HepG2 (cell line): ENCODE measurements around the gene TFEB. TPM values are rescaled to one million over a fixed set of nuclear protein-coding genes. Genes with fewer than 3 reads are reported as not detected.

Experiments used
- BORCS8-MEF2B ChIP-seq: sonication (generic); formaldehyde crosslinking; IDR thresholded peaks from 2 replicates; pipeline ENCODE4 v1.8.0; 2022; ENCODE audit warnings: mild to moderate bottlenecking, missing genetic modification reagents
- HNF1B ChIP-seq: sonication (generic); formaldehyde crosslinking; IDR thresholded peaks from 2 replicates; pipeline ENCODE4 v1.5.1; 2020; ENCODE audit warnings: mild to moderate bottlenecking, moderate library complexity, missing genetic modification reagents
- HNRNPL ChIP-seq: fragments of 200-400 bp; formaldehyde crosslinking; IDR thresholded peaks from 2 replicates; pipeline ENCODE4 v1.6.1; 2017; ENCODE audit warnings: mild to moderate bottlenecking, low read depth, low read length
- JUNB ChIP-seq: sonication (generic); formaldehyde crosslinking; IDR thresholded peaks from 2 replicates; pipeline ENCODE4 v1.8.0; 2022; ENCODE audit warnings: missing genetic modification reagents, mild to moderate bottlenecking, borderline replicate concordance
- KAT2B ChIP-seq: fragments of 150-350 bp; IDR thresholded peaks from 2 replicates; pipeline ENCODE4 v1.6.1; 2014; ENCODE audit warnings: low read depth, low read length, borderline replicate concordance
- MAFK ChIP-seq, 2 experiments: IDR thresholded peaks in 1 of 2; conservative IDR thresholded peaks in 1 of 2; 2 replicates each; pipeline ENCODE4 v1.6.1; 2011; ENCODE audit warnings: improper control_type of control experiment in 2 of 2, low read length in 2 of 2
- MAZ ChIP-seq, 2 experiments: sonication (generic) in 1 of 2; formaldehyde crosslinking in 1 of 2; IDR thresholded peaks; 2 replicates each; pipeline versions ENCODE4 v1.5.0 to v1.6.1; 2012 to 2020; ENCODE audit warnings: low read depth in 2 of 2, mild to moderate bottlenecking in 2 of 2, borderline replicate concordance in 1 of 2, improper control_type of control experiment in 1 of 2, low read length in 1 of 2, missing genetic modification reagents in 1 of 2, moderate library complexity in 1 of 2
- MTF1 ChIP-seq: sonication (generic); formaldehyde crosslinking; IDR thresholded peaks from 2 replicates; pipeline ENCODE4 v1.5.0; 2020; ENCODE audit warnings: missing genetic modification reagents
- NFYC ChIP-seq: IDR thresholded peaks from 2 replicates; pipeline ENCODE4 v1.6.1; 2016; ENCODE audit warnings: missing genetic modification reagents, missing compliant biosample characterization
- RNF2 ChIP-seq: fragments of 450-650 bp; conservative IDR thresholded peaks from 2 replicates; pipeline ENCODE4 v1.6.1; 2016; ENCODE audit warnings: low read depth
- SIN3A ChIP-seq: IDR thresholded peaks from 2 replicates; pipeline ENCODE4 v1.6.1; 2011; ENCODE audit warnings: low read depth, mild to moderate bottlenecking, control low read depth, low read length, borderline replicate concordance
- SP1 ChIP-seq, 2 experiments: fragments of 450-650 bp in 1 of 2; sonication (generic) in 1 of 2; formaldehyde crosslinking in 1 of 2; IDR thresholded peaks; 2 replicates each; pipeline versions ENCODE4 v1.4.0 to v1.6.1; 2016 to 2020; ENCODE audit warnings: missing genetic modification reagents in 1 of 2
- ZNF569 ChIP-seq: sonication (generic); formaldehyde crosslinking; IDR thresholded peaks from 2 replicates; pipeline ENCODE4 v1.5.0; 2020; ENCODE audit warnings: mild to moderate bottlenecking, missing genetic modification reagents, moderate library complexity, borderline replicate concordance
- ZNF629 ChIP-seq: sonication (generic); formaldehyde crosslinking; conservative IDR thresholded peaks from 2 replicates; pipeline ENCODE4 v1.5.0; 2020; ENCODE audit warnings: missing genetic modification reagents
- ZNF687 ChIP-seq: sonication (generic); formaldehyde crosslinking; IDR thresholded peaks from 2 replicates; pipeline ENCODE4 v1.5.1; 2020; ENCODE audit warnings: mild to moderate bottlenecking, missing genetic modification reagents, moderate library complexity
- ZNF724P ChIP-seq: sonication (generic); formaldehyde crosslinking; IDR thresholded peaks from 2 replicates; pipeline ENCODE4 v1.8.0; 2022; ENCODE audit warnings: missing genetic modification reagents, borderline replicate concordance
- polyA plus RNA-seq, 8 experiments: library from polyadenylated mRNA; depleted of rRNA in 3 of 8; stranded (reverse) in 7 of 8; unstranded in 1 of 8; fragments of >200 nt; fragmentation: Illumina TruSeq in 4 of 8; extraction: Trizol in 4 of 8; gene quantifications; 2 replicates each; pipeline versions ENCODE4 v1.2.1 to v1.2.3, GENCODE V29; 2011 to 2016; ENCODE audit warnings: low read depth in 4 of 8, missing spikeins in 1 of 8, mixed read lengths in 1 of 8; ENCODE audit not compliant: insufficient read depth in 1 of 8
- total RNA-seq, 5 experiments: library from RNA; depleted of rRNA; stranded (reverse); fragments of >200 nt; fragmentation: Illumina TruSeq; extraction: Trizol; gene quantifications; 2 replicates each; pipeline ENCODE4 v1.2.3, GENCODE V29; 2016; ENCODE audit warnings: low read depth in 1 of 5
- TF ChIP-seq, protein P1 (sequence below): sonication (generic); formaldehyde crosslinking; IDR thresholded peaks from 2 replicates; pipeline ENCODE4 v1.4.0; 2020; ENCODE audit warnings: missing genetic modification reagents, borderline replicate concordance

The TFEB gene
- total and polyA plus RNA-seq, 2 of the 13 experiments (the other 11 are each of a cell fraction or from before 2014, with no cell fraction given) = 13.3 to 18.7 TPM

- TF ChIP-seq, protein P1, sequence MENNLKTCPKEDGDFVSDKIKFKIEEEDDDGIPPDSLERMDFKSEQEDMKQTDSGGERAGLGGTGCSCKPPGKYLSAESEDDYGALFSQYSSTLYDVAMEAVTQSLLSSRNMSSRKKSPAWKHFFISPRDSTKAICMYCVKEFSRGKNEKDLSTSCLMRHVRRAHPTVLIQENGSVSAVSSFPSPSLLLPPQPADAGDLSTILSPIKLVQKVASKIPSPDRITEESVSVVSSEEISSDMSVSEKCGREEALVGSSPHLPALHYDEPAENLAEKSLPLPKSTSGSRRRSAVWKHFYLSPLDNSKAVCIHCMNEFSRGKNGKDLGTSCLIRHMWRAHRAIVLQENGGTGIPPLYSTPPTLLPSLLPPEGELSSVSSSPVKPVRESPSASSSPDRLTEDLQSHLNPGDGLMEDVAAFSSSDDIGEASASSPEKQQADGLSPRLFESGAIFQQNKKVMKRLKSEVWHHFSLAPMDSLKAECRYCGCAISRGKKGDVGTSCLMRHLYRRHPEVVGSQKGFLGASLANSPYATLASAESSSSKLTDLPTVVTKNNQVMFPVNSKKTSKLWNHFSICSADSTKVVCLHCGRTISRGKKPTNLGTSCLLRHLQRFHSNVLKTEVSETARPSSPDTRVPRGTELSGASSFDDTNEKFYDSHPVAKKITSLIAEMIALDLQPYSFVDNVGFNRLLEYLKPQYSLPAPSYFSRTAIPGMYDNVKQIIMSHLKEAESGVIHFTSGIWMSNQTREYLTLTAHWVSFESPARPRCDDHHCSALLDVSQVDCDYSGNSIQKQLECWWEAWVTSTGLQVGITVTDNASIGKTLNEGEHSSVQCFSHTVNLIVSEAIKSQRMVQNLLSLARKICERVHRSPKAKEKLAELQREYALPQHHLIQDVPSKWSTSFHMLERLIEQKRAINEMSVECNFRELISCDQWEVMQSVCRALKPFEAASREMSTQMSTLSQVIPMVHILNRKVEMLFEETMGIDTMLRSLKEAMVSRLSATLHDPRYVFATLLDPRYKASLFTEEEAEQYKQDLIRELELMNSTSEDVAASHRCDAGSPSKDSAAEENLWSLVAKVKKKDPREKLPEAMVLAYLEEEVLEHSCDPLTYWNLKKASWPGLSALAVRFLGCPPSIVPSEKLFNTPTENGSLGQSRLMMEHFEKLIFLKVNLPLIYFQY = no peak
- TF ChIP-seq HNF1B (CRISPR knock-in tag) = no peak
- no peak for TF ChIP-seq ZNF724P (CRISPR knock-in tag)
- no peak for TF ChIP-seq MTF1 (CRISPR knock-in tag)
- no peak for TF ChIP-seq ZNF569
- no peak for TF ChIP-seq HNRNPL
- TF ChIP-seq SIN3A = no peak; the same call in 1 of the 2 replicates
- no peak for TF ChIP-seq KAT2B
- TF ChIP-seq JUNB = no peak
- peak; percentile 72 for TF ChIP-seq ZNF687 (CRISPR knock-in tag)
- TF ChIP-seq SP1 (IDR thresholded peaks at IDR 0.05) = no peak
- peak; percentile 60; the same call in 1 of the 2 replicates for TF ChIP-seq SP1 (CRISPR knock-in tag; IDR thresholded peaks at IDR 0.05)
- peak; percentile 44; the same call in 1 of the 2 replicates for TF ChIP-seq MAZ (IDR thresholded peaks at IDR 0.05; ENCODE audit: borderline replicate concordance, low read depth, low read length)
- peak; percentile 9 for TF ChIP-seq MAZ (CRISPR knock-in tag; IDR thresholded peaks at IDR 0.05; ENCODE audit: low read depth)
- TF ChIP-seq MAFK (conservative IDR thresholded peaks at IDR 0.05 in 1 of 2, IDR thresholded peaks at IDR 0.05 in 1 of 2; ENCODE audit: low read length in 2 of 2) = no peak
- TF ChIP-seq NFYC (CRISPR knock-in tag) = no peak
- TF ChIP-seq RNF2 = no peak
- TF ChIP-seq ZNF629 (CRISPR knock-in tag) = no peak
- TF ChIP-seq BORCS8-MEF2B (CRISPR knock-in tag) = no peak
Measured at GRCh38 chr6:41734666-41735426, 562 bp downstream of the TFEB start (continued).
